NCI-H1048 (cell line): ENCODE measurements around the gene GTPBP1.

Experiments
- DNase-seq: peaks from one replicate; lab custom pipeline; 2025; lab: John Stamatoyannopoulos, UW

GTPBP1 gene

GRCh38 chr22:38704654-38705234, 1.0 kb upstream of the GTPBP1 start:
- DNase-seq: no peak

- DNase-seq: no peak
Observed at GRCh38 chr22:38706101-38706900, 557 bp downstream of the GTPBP1 start.

- DNase-seq: no peak
Observed at GRCh38 chr22:38706901-38707195, 1.1 kb downstream of the GTPBP1 start.

GRCh38 chr22:38707346-38707745, 1.6 kb downstream of the GTPBP1 start:
- no peak for DNase-seq

GRCh38 chr22:38707984-38708383, 2.2 kb downstream of the GTPBP1 start:
- DNase-seq: no peak

GRCh38 chr22:38709306-38709705, 3.6 kb downstream of the GTPBP1 start:
- DNase-seq: no peak

- no peak for DNase-seq
Observed at GRCh38 chr22:38710351-38710750, 4.6 kb downstream of the GTPBP1 start.

- no peak for DNase-seq
Observed at GRCh38 chr22:38710866-38711265, 5.1 kb downstream of the GTPBP1 start.

- DNase-seq: no peak
Observed at GRCh38 chr22:38712486-38713207, 6.9 kb downstream of the GTPBP1 start.

- DNase-seq: no peak
Observed at GRCh38 chr22:38713921-38714320, 8.2 kb downstream of the GTPBP1 start.

GRCh38 chr22:38715176-38715764, 9.5 kb downstream of the GTPBP1 start:
- DNase-seq: no peak

GRCh38 chr22:38715852-38716251, 10.1 kb downstream of the GTPBP1 start:
- DNase-seq: no peak

GRCh38 chr22:38716271-38716670, 10.5 kb downstream of the GTPBP1 start:
- no peak for DNase-seq

- no peak for DNase-seq
Observed at GRCh38 chr22:38716826-38717225, 11.1 kb downstream of the GTPBP1 start.

GRCh38 chr22:38717244-38717643, 11.5 kb downstream of the GTPBP1 start:
- DNase-seq: no peak

GRCh38 chr22:38718414-38718813, 12.7 kb downstream of the GTPBP1 start:
- DNase-seq: no peak

GRCh38 chr22:38719196-38719595, 13.5 kb downstream of the GTPBP1 start:
- DNase-seq: no peak

GRCh38 chr22:38720350-38720749, 14.6 kb downstream of the GTPBP1 start:
- no peak for DNase-seq

- DNase-seq: no peak
Observed at GRCh38 chr22:38721551-38721950, 15.8 kb downstream of the GTPBP1 start.

- no peak for DNase-seq
Observed at GRCh38 chr22:38724176-38724575, 18.4 kb downstream of the GTPBP1 start.

GRCh38 chr22:38724926-38725571, 19.3 kb downstream of the GTPBP1 start:
- DNase-seq: no peak

GRCh38 chr22:38725900-38726655, 20.3 kb downstream of the GTPBP1 start:
- DNase-seq: no peak
